Upper lobe of left lung (tissue), 4 donors: ENCODE measurements around the gene ADAM15.

Experiments used
- CTCF ChIP-seq, 6 experiments: fragments of 450-650 bp in 4 of 6; fragments of 200-600 bp in 2 of 6; sonication (generic) in 2 of 6; IDR thresholded peaks; one replicate each; pipeline ENCODE4 v1.5.1; 2016 to 2019; ENCODE audit warnings: antibody characterized with exemption in 6 of 6
- POLR2A ChIP-seq, 4 donors: fragments of 450-650 bp; IDR thresholded peaks; one replicate each; pipeline ENCODE4 v1.5.1; 2016 to 2017; ENCODE audit warnings: antibody characterized with exemption in 4 of 4, mild to moderate bottlenecking in 2 of 4

DNA sequence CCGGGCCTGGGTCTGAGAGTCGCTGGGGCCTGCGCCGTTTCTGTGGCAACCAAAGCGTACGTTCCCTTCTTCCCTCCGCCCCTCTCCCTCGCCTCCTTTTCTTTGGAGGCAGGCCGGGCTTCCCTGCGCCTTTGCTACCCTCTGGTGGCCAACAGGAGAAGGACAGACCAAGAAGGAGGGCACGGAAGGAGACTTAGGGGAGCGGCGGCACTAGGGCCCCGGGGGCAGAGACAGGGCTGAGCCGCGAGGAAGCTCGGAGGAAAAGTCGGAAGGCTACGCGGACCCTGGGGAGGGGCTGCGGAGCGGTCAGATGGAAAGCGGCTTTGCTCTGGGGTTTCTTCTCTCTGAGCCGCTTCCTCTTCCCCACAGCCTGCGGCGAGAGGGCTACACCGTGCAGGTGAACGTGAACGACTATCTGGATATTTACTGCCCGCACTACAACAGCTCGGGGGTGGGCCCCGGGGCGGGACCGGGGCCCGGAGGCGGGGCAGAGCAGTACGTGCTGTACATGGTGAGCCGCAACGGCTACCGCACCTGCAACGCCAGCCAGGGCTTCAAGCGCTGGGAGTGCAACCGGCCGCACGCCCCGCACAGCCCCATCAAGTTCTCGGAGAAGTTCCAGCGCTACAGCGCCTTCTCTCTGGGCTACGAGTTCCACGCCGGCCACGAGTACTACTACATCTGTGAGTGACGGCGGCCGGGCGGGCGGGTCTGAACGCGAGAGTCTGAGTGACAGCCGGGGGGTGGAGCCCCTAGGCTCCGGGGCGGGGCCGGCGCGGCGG lies 33.8 kb downstream of the ADAM15 start:
- TF ChIP-seq POLR2A (IDR thresholded peaks at IDR 0.05), result peak in 2 of 4 donors; percentile 18 to 53
- TF ChIP-seq CTCF (IDR thresholded peaks at IDR 0.05), result peak; percentile 92 to 98 (median 97)
